HG03025 (cell line): ENCODE measurements around the gene PALMD.

ENCODE experiments used
- ATAC-seq: cut with Tn5 transposase; IDR thresholded peaks from one replicate; pipeline ENCODE4 v1.9.1; 2021; ENCODE audit warnings: mild to moderate bottlenecking, moderate library complexity; ENCODE audit not compliant: unreplicated experiment, low FRiP score

PALMD gene

DNA sequence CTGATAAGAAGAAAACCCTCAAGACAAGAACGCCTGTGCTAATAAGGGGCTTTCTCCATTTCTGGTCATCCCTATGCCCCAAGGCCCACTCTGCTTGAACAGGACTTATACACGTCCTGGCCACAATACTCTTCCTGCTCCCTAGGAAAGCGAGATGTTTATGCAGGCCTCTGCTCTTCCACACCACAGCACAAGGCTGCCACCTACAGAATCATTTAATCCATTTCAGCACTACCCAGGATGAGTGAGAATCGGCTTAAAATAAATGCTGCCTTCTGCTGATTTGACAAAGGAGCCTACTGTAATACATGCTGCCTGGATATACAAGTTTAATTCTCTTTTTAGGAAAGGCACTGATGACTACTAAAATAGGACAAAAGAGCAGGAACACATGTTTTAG is 91.1 kb downstream of the PALMD start:
- no peak for ATAC-seq

DNA sequence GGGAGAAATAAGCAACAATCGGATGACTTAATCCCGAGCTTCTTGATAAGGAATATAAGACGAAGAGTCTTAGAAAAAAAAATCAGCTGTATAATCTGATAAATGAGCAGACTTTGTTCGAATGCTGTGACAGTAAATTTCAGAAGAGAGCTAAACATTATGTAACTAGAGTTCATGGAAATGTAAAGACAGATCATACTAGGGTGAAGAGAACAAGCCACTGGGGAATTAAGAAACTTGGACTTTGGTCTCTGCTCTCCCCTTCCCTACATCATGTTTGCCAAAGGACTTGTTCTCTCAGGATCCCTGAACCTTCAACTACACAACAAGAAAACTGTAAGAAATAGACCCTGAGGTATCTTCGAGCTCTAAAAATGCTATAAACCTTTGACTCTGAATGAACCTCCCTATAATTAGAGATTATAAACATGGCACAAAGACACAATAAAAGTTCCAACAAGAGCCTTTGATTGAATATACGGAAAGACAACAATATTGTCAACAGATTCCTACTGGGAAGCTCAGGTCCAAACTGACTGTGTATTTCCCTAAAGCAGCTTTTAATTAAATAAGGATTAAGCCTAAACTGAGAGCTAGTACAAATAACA is 93.0 kb downstream of the PALMD start:
- ATAC-seq, result no peak

DNA sequence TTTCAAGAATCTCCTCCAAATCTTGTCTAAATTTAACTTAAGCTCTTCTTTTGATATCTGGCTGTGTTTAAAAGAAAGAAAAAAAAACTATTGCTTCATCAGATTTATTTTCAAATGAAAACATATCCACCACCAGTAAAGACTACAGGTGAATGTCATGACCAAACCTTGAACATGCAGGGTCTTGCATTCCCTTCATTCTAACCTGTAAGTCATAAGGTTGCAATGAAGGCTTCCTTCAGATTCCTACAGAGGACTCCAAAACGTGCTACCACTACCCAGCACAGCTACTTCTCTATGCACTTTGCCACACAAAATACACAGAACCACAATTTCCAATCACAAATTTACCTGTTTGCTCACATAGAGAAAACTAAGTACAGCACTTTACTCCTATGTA is 94.2 kb downstream of the PALMD start:
- no peak for ATAC-seq
